ENCODE data around the gene SEMA4B. TPM values are rescaled to one million over a fixed set of nuclear protein-coding genes. Genes with fewer than 3 reads are reported as not detected.

The SEMA4B gene
- total and polyA plus RNA-seq, 9 of the 15 experiments (the other 6 are each of a cell fraction or from before 2014, with no cell fraction given) = 1.3 to 33.6 (median 11.0) TPM

- TF ChIP-seq ZNF436 (CRISPR knock-in tag; IDR thresholded peaks at IDR 0.05) = peak; percentile 25; the same call in 1 of the 2 replicates
- TF ChIP-seq, protein P1, sequence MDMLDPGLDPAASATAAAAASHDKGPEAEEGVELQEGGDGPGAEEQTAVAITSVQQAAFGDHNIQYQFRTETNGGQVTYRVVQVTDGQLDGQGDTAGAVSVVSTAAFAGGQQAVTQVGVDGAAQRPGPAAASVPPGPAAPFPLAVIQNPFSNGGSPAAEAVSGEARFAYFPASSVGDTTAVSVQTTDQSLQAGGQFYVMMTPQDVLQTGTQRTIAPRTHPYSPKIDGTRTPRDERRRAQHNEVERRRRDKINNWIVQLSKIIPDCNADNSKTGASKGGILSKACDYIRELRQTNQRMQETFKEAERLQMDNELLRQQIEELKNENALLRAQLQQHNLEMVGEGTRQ (CRISPR knock-in tag; IDR thresholded peaks at IDR 0.05) = peak; percentile 29; the same call in 1 of the 2 replicates
- TF ChIP-seq, protein P2, sequence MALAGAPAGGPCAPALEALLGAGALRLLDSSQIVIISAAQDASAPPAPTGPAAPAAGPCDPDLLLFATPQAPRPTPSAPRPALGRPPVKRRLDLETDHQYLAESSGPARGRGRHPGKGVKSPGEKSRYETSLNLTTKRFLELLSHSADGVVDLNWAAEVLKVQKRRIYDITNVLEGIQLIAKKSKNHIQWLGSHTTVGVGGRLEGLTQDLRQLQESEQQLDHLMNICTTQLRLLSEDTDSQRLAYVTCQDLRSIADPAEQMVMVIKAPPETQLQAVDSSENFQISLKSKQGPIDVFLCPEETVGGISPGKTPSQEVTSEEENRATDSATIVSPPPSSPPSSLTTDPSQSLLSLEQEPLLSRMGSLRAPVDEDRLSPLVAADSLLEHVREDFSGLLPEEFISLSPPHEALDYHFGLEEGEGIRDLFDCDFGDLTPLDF (CRISPR knock-in tag; IDR thresholded peaks at IDR 0.05) = peak; percentile 38; the same call in 1 of the 2 replicates
- peak; percentile 97 for TF ChIP-seq TAF1 (IDR thresholded peaks at IDR 0.05; ENCODE audit: control insufficient read depth, extremely low read depth, insufficient read depth, low read length, severe bottlenecking)
- TF ChIP-seq MEF2A (IDR thresholded peaks at IDR 0.05; ENCODE audit: control insufficient read depth, low read depth, low read length) = peak; percentile 1; the same call in 1 of the 2 replicates
- no peak; a peak in 1 of 4 replicates for TF ChIP-seq ARNT (IDR thresholded peaks at IDR 0.05)
- peak; percentile 85 for TF ChIP-seq PHF20 (IDR thresholded peaks at IDR 0.05; ENCODE audit: partially characterized antibody)
- TF ChIP-seq TAF9B (IDR thresholded peaks at IDR 0.05; ENCODE audit: partially characterized antibody) = peak; percentile 95
- TF ChIP-seq PHTF2 (CRISPR knock-in tag; IDR thresholded peaks at IDR 0.05) = no peak
- 0 out of 2 replicates have a peak, but pooled peaks have one; percentile 48 for TF ChIP-seq NCOA1 (IDR thresholded peaks at IDR 0.05; ENCODE audit: low read depth)
- TF ChIP-seq ZMIZ1 (IDR thresholded peaks at IDR 0.05; ENCODE audit: low read depth in 2 of 2, low read length in 2 of 2) = 0 out of 4 replicates have a peak, but pooled peaks of 1 of the 2 experiments have one; percentile 24
- TF ChIP-seq SAP30 (IDR thresholded peaks at IDR 0.05; ENCODE audit: borderline replicate concordance, insufficient read depth, low read depth, low read length, poor library complexity, severe bottlenecking) = peak; percentile 94
- no peak for TF ChIP-seq PHF21A (IDR thresholded peaks at IDR 0.05; ENCODE audit: borderline replicate concordance, low read depth)
- TF ChIP-seq MAZ (CRISPR knock-in tag; conservative IDR thresholded peaks at IDR 0.05 in 1 of 2, IDR thresholded peaks at IDR 0.05 in 1 of 2) = peak; percentile 70 to 86
- peak; percentile 56 for TF ChIP-seq PKNOX1 (IDR thresholded peaks at IDR 0.05)
- TF ChIP-seq, protein P3, sequence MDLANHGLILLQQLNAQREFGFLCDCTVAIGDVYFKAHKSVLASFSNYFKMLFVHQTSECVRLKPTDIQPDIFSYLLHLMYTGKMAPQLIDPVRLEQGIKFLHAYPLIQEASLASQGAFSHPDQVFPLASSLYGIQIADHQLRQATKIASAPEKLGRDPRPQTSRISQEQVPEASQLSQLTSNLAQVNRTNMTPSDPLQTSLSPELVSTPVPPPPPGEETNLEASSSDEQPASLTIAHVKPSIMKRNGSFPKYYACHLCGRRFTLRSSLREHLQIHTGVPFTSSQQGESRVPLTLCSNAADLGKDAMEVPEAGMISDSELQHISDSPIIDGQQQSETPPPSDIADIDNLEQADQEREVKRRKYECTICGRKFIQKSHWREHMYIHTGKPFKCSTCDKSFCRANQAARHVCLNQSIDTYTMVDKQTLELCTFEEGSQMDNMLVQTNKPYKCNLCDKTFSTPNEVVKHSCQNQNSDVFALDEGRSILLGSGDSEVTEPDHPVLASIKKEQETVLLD (IDR thresholded peaks at IDR 0.05) = no peak
- TF ChIP-seq TEAD1 (CRISPR knock-in tag; IDR thresholded peaks at IDR 0.05) = peak in 1 of 2 experiments; percentile 55; a peak in 2 of 4 replicates
- TF ChIP-seq HDAC8 (tag; IDR thresholded peaks at IDR 0.05) = 0 out of 2 replicates have a peak, but pooled peaks have one; percentile 16
These were observed 64.3 kb downstream of the SEMA4B start, which contains the start of gene NGRN (continued) for GRCh38 chr15:90265271-90266060.
